H1 (cell line): ENCODE results near the gene SLC6A7. TPM values are rescaled to one million over a fixed set of nuclear protein-coding genes. Genes with fewer than 3 reads are reported as not detected.
A peak's percentile ranks its signal among the peaks of the same experiment; 100 is the strongest.

Source experiments
- CTCF ChIA-PET: fragments of 300-600 bp; sonication (Branson Sonifier 250); formaldehyde crosslinking; loops from one replicate; lab custom pipeline; 2021; ENCODE audit not compliant: partially characterized antibody; lab: Charles Lee
- POLR2A ChIA-PET: fragments of 300-600 bp; sonication (Branson Sonifier 250); formaldehyde crosslinking; loops from one replicate; lab custom pipeline; 2021; ENCODE audit warnings: inconsistent platforms; ENCODE audit not compliant: partially characterized antibody; lab: Charles Lee
- DNase-seq, 2 experiments: peaks; one replicate each; pipeline versions ENCODE4 v3.0.0 to v3.0.0-alpha.2; 2010 to 2022; ENCODE audit warnings: low spot score in 2 of 2, low read depth in 1 of 2, mixed read lengths in 1 of 2
- FAIRE-seq: peaks from 2 replicates; lab custom pipeline; 2011; peaks lifted over from hg19 to GRCh38; lab: Jason Lieb, UNC
- H2AFZ ChIP-seq: 2 replicates; pipeline ENCODE4 v1.8.1; 2012; ENCODE audit warnings: low read length, inconsistent platforms
- H2AK5ac ChIP-seq: 2 replicates; pipeline ENCODE4 v1.6.1; 2013; ENCODE audit warnings: low read depth, low read length
- H2BK120ac ChIP-seq: replicated peaks from 2 replicates; pipeline ENCODE3; 2013; ENCODE audit warnings: low read depth, low read length, inconsistent platforms
- H2BK12ac ChIP-seq: 2 replicates; pipeline ENCODE4 v1.6.1; 2013; ENCODE audit warnings: low read depth, low read length
- H2BK15ac ChIP-seq: 2 replicates; pipeline ENCODE4 v1.6.1; 2013; ENCODE audit warnings: low read length
- H2BK20ac ChIP-seq: 2 replicates; pipeline ENCODE4 v1.6.1; 2013; ENCODE audit warnings: low read length
- H2BK5ac ChIP-seq: 2 replicates; pipeline ENCODE4 v1.6.1; 2013; ENCODE audit warnings: low read depth, low read length
- H3K14ac ChIP-seq: 2 replicates; pipeline ENCODE4 v1.6.1; 2013; ENCODE audit warnings: inconsistent platforms; ENCODE audit not compliant: insufficient read length
- H3K18ac ChIP-seq: 2 replicates; pipeline ENCODE4 v1.6.1; 2013; ENCODE audit warnings: low read length; ENCODE audit errors: extremely low read depth
- H3K23ac ChIP-seq: 2 replicates; pipeline ENCODE4 v1.6.1; 2013; ENCODE audit warnings: inconsistent platforms; ENCODE audit not compliant: insufficient read length
- H3K23me2 ChIP-seq: 2 replicates; pipeline ENCODE4 v1.6.1; 2013; ENCODE audit warnings: low read depth, low read length
- H3K27ac ChIP-seq: 2 replicates; pipeline ENCODE4 v1.6.1; 2011; ENCODE audit warnings: low read depth, low read length, inconsistent platforms
- H3K27me3 ChIP-seq, 4 experiments: replicated peaks in 1 of 4; 1 replicate in 1 of 4; 2 replicates in 3 of 4; pipeline versions ENCODE4 v1.6.1 to v1.8.1; 2011 to 2013; ENCODE audit warnings: low read length in 3 of 4, mild to moderate bottlenecking in 3 of 4, inconsistent platforms in 2 of 4, mixed read lengths in 2 of 4, moderate library complexity in 1 of 4; ENCODE audit not compliant: control insufficient read depth in 3 of 4, insufficient read depth in 3 of 4; ENCODE audit errors: extremely low read depth in 1 of 4
- H3K36me3 ChIP-seq, 4 experiments: 2 replicates each; pipeline versions ENCODE4 v1.6.1 to v1.8.1; 2011 to 2013; ENCODE audit warnings: mild to moderate bottlenecking in 4 of 4, low read length in 3 of 4, moderate library complexity in 2 of 4, control low read depth in 1 of 4, inconsistent platforms in 1 of 4; ENCODE audit not compliant: insufficient read depth in 4 of 4, control insufficient read depth in 2 of 4
- H3K4ac ChIP-seq: replicated peaks from 2 replicates; pipeline ENCODE3; 2013; ENCODE audit warnings: low read length, low read depth, mixed read lengths, inconsistent platforms; ENCODE audit not compliant: insufficient read length
- H3K4me1 ChIP-seq, 4 experiments: replicated peaks in 1 of 4; 1 replicate in 1 of 4; 2 replicates in 3 of 4; pipeline versions ENCODE4 v1.6.1 to v1.8.1; 2011 to 2013; ENCODE audit warnings: low read length in 3 of 4, inconsistent platforms in 2 of 4, mixed read lengths in 1 of 4; ENCODE audit not compliant: insufficient read depth in 4 of 4, control insufficient read depth in 3 of 4
- H3K4me2 ChIP-seq, 2 experiments: 2 replicates each; pipeline versions ENCODE4 v1.6.1 to v1.8.1; 2011 to 2013; ENCODE audit warnings: low read depth in 2 of 2, low read length in 2 of 2, control low read depth in 1 of 2, inconsistent platforms in 1 of 2, mild to moderate bottlenecking in 1 of 2; ENCODE audit not compliant: insufficient read depth in 1 of 2
- H3K4me3 ChIP-seq, 4 experiments: fragments of 200-600, 300-600 bp in 1 of 4; sonication (generic), shearing (Covaris generic), sonication (Bioruptor Twin) in 1 of 4; 2 replicates each; pipeline versions ENCODE4 v1.5.1 to v1.8.1; 2011 to 2016; ENCODE audit warnings: low read length in 4 of 4, low read depth in 3 of 4, control low read depth in 2 of 4, inconsistent platforms in 2 of 4, mild to moderate bottlenecking in 2 of 4, mixed read lengths in 1 of 4, moderate library complexity in 1 of 4; ENCODE audit not compliant: insufficient read depth in 2 of 4; ENCODE audit errors: extremely low read depth in 1 of 4
- H3K56ac ChIP-seq: replicated peaks from 2 replicates; pipeline ENCODE3; 2013; ENCODE audit warnings: low read depth, mild to moderate bottlenecking, mixed read lengths, low read length, inconsistent platforms; ENCODE audit not compliant: insufficient read length
- H3K79me1 ChIP-seq: 2 replicates; pipeline ENCODE4 v1.6.1; 2013; ENCODE audit warnings: low read depth, low read length, control low read depth
- H3K79me2 ChIP-seq, 2 experiments: 2 replicates each; pipeline versions ENCODE4 v1.6.1 to v1.8.1; 2012 to 2013; ENCODE audit warnings: low read length in 2 of 2, mild to moderate bottlenecking in 2 of 2, inconsistent platforms in 1 of 2; ENCODE audit not compliant: insufficient read depth in 2 of 2, control insufficient read depth in 1 of 2
- H3K9ac ChIP-seq, 4 experiments: replicated peaks in 1 of 4; 1 replicate in 1 of 4; 2 replicates in 3 of 4; pipeline versions ENCODE4 v1.6.1 to v1.8.1; 2011 to 2013; ENCODE audit warnings: low read depth in 3 of 4, low read length in 3 of 4, control low read depth in 2 of 4, mild to moderate bottlenecking in 2 of 4, moderate library complexity in 2 of 4, inconsistent platforms in 1 of 4; ENCODE audit errors: extremely low read depth in 1 of 4
- H3K9me3 ChIP-seq, 2 experiments: 2 replicates each; pipeline versions ENCODE4 v1.6.1 to v1.8.1; 2012 to 2013; ENCODE audit warnings: mild to moderate bottlenecking in 2 of 2, moderate library complexity in 2 of 2, control low read depth in 1 of 2, inconsistent platforms in 1 of 2, low read depth in 1 of 2, low read length in 1 of 2, mixed read lengths in 1 of 2; ENCODE audit not compliant: insufficient read depth in 2 of 2
- H4K20me1 ChIP-seq, 2 experiments: replicated peaks in 1 of 2; 2 replicates each; pipeline versions ENCODE3 to v1.8.1; 2011 to 2013; ENCODE audit warnings: inconsistent platforms in 2 of 2, low read length in 2 of 2, mild to moderate bottlenecking in 1 of 2; ENCODE audit not compliant: insufficient read depth in 2 of 2, control insufficient read depth in 1 of 2
- H4K5ac ChIP-seq: 2 replicates; pipeline ENCODE4 v1.6.1; 2013; ENCODE audit warnings: low read length, low read depth, mixed read lengths, inconsistent platforms; ENCODE audit not compliant: insufficient read length
- H4K8ac ChIP-seq: 2 replicates; pipeline ENCODE4 v1.8.0; 2013; ENCODE audit warnings: mild to moderate bottlenecking, moderate library complexity, low read length, inconsistent platforms; ENCODE audit not compliant: insufficient read depth; ENCODE audit errors: extremely low read depth
- H4K91ac ChIP-seq: replicated peaks from 2 replicates; pipeline ENCODE3; 2013; ENCODE audit warnings: low read length, mixed read lengths, inconsistent platforms; ENCODE audit not compliant: insufficient read length
- CTCF ChIP-seq, 3 experiments: IDR thresholded peaks; 1 replicate in 2 of 3; 2 replicates in 1 of 3; pipeline versions ENCODE4 v1.5.1 to v1.6.1; 2011; ENCODE audit warnings: low read length in 3 of 3, mild to moderate bottlenecking in 3 of 3, inconsistent platforms in 2 of 3, low read depth in 1 of 3, moderate library complexity in 1 of 3; ENCODE audit not compliant: insufficient read depth in 1 of 3; ENCODE audit errors: control extremely low read depth in 1 of 3
- KDM1A ChIP-seq: fragments of 200-600, 300-600 bp; sonication (generic); IDR thresholded peaks from 2 replicates; pipeline ENCODE4 v1.7.1; 2016; ENCODE audit warnings: mild to moderate bottlenecking, low read length, borderline replicate concordance
- MAFK ChIP-seq: IDR thresholded peaks from 2 replicates; pipeline ENCODE4 v1.6.1; 2012; ENCODE audit warnings: low read depth, mild to moderate bottlenecking, improper control_type of control experiment, low read length
- WGBS, 2 experiments: shearing (Covaris generic) in 1 of 2; methylation state at CpG; one replicate each; pipeline versions ENCODE4 v1.1.6 to v1.1.7; 2013 to 2015; ENCODE audit warnings: low lambda C conversion rate in 2 of 2, mixed read lengths in 2 of 2, inconsistent platforms in 1 of 2, low coverage in 1 of 2, missing lambda C conversion rate in 1 of 2; ENCODE audit not compliant: insufficient replicate concordance in 2 of 2, insufficient coverage in 1 of 2, insufficient read length in 1 of 2; ENCODE audit errors: extremely low coverage in 1 of 2, missing lambda C conversion rate in 1 of 2; 5-methylcytosine and 5-hydroxymethylcytosine counted together
- polyA plus RNA-seq, 7 experiments: library from polyadenylated mRNA; depleted of rRNA in 3 of 7; stranded (reverse) in 5 of 7; unstranded in 2 of 7; fragments of >200 nt in 5 of 7; fragments of 200-250 nt in 2 of 7; gene quantifications; 1 replicate in 5 of 7; 2 replicates in 1 of 7; 4 replicates in 1 of 7; pipeline versions ENCODE4 v1.2.1 to v1.2.3, GENCODE V29; 2011 to 2013; ENCODE audit warnings: missing spikeins in 2 of 7, mixed read lengths in 2 of 7
- total RNA-seq: library from RNA; stranded (reverse); fragmentation: NEBNext Ultra II Directional; extraction: Animal tissue kit (Norgen Biotek cat#: 25700); gene quantifications from 2 replicates; pipeline ENCODE4 v1.2.1, GENCODE V29; 2021

The SLC6A7 gene
- total and polyA plus RNA-seq, 2 of the 8 experiments (the other 6 are each of a cell fraction or from before 2014, with no cell fraction given), result 0.07 to 0.12 TPM

- Histone ChIP-seq H3K9me3 (no peaks in the 10 kb centered on the region), H3K79me1 (no peaks in the 10 kb centered on the region), H4K20me1 (no peaks in the 10 kb centered on the region), H4K91ac (no peak overlapping the region), H4K5ac (no peak overlapping the region), H3K9ac (no peak overlapping the region; a peak in 1 of 7 replicates), H2BK5ac (no peak overlapping the region; the same call in 1 of the 2 replicates), H3K79me2 (no peaks in the 10 kb centered on the region), H2BK120ac (no peak overlapping the region), H2BK12ac (0 out of 2 replicates have a peak overlapping the region, but pooled peaks have one; percentile 43), H3K56ac (no peak overlapping the region), H2AFZ (no peak overlapping the region), H3K27ac (no peak overlapping the region), H3K23me2 (no peaks in the 10 kb centered on the region), H3K27me3 (peaks cover 0 to 3% (median 0%) of the 10 kb centered on the region in 4 experiments; a peak in 2 of 7 replicates), H3K4me3 (no peak overlapping the region), H4K8ac (peak overlapping the region; percentile 54; the same call in 1 of the 2 replicates), H2BK20ac (no peak overlapping the region), H3K4me1 (peaks cover 6 to 33% (median 19%) of the 10 kb centered on the region in 4 experiments), H3K23ac (no peak overlapping the region), H2AK5ac (0 out of 2 replicates have a peak overlapping the region, but pooled peaks have one; percentile 28), H3K4me2 (no peak overlapping the region), H2BK15ac (no peak overlapping the region), H3K14ac (no peak overlapping the region), H3K4ac (no peak overlapping the region), H3K36me3 (no peaks in the 10 kb centered on the region), H3K18ac (peak overlapping the region; percentile 4; the same call in 1 of the 2 replicates)
- POLR2A ChIA-PET, result interaction anchor here (1.1 to 1.9 kb wide), 3 partner anchors 14 to 30 kb away, joined by 3 to 5 read pairs (median 4); no protein-coding TSS in a partner anchor
- FAIRE-seq, result no peak
- DNase-seq, result no peak
- WGBS, 2 experiments, result 92% methylated on average over 6 of the region's 6 CpGs; no CpG with 5 or more reads in 1 of the 2 experiments
- TF ChIP-seq KDM1A (peak; percentile 68; the same call in 1 of the 2 replicates), MAFK (no peak), CTCF (IDR thresholded peaks at IDR 0.05; ENCODE audit: control extremely low read depth in 1 of 3, insufficient read depth in 1 of 3, low read depth in 1 of 3, low read length in 3 of 3) (peak in 1 of 3 experiments; percentile 1; a peak in 2 of 4 replicates)
- CTCF ChIA-PET, result interaction anchor here (0.6 to 23.7 kb wide), 15 partner anchors 8 to 1323 kb away, joined by 3 to 406 read pairs (median 4); partner anchors contain the start of genes CDX1, PDGFRB and SLC6A7
These were observed 16.4 kb downstream of the SLC6A7 start for GRCh38 chr5:150206098-150206778.
